A549 (cell line): ENCODE results near the gene VASH2. TPM values are rescaled to one million over a fixed set of nuclear protein-coding genes. Genes with fewer than 3 reads are reported as not detected.
"Not testable (repeated sequence)": the region's sequence is repeated elsewhere in the genome, so short reads cannot be mapped to it uniquely, and the experiment has no call there.

ENCODE experiments used
- ATAC-seq, 2 experiments: fragments of 200-7000 bp in 1 of 2; fragments of >200 bp in 1 of 2; cut with Nextera tagmentation in 1 of 2; cut with Tn5 transposase in 1 of 2; 3 replicates each; pipeline versions ENCODE4 v1.8.0 to v1.9.1; 2018 to 2020; ENCODE audit warnings: mild to moderate bottlenecking in 1 of 2, moderate library complexity in 1 of 2
- CTCF ChIA-PET: fragments of 300-600 bp; sonication (Branson Sonifier 250); formaldehyde crosslinking; extraction: SDS; loops from one replicate; lab custom pipeline; 2021; ENCODE audit warnings: antibody characterized with exemption, inconsistent platforms; lab: Yijun Ruan, JAX
- POLR2A ChIA-PET: fragments of 350-600 bp; formaldehyde crosslinking; extraction: SDS; loops from one replicate; lab custom pipeline; 2021; ENCODE audit warnings: antibody characterized with exemption, inconsistent platforms; lab: Yijun Ruan, JAX
- DNase-seq, 2 experiments: peaks; one replicate each; pipeline versions ENCODE4 v3.0.0 to v3.0.0-alpha.2; 2011 to 2016; ENCODE audit warnings: low read depth in 1 of 2, low spot score in 1 of 2
- FAIRE-seq: peaks from 2 replicates; lab custom pipeline; 2011; peaks lifted over from hg19 to GRCh38; lab: Jason Lieb, UNC
- H3K27ac ChIP-seq, 2 experiments: fragments of >200 bp; sonication (Bioruptor Twin); formaldehyde crosslinking; 3 replicates each; pipeline ENCODE4 v1.5.1; 2016 to 2017
- H3K4me1 ChIP-seq: fragments of >200 bp; sonication (Bioruptor Twin); formaldehyde crosslinking; 3 replicates; pipeline ENCODE4 v1.6.1; 2016
- H3K4me2 ChIP-seq: fragments of >200 bp; sonication (Bioruptor Twin); formaldehyde crosslinking; 3 replicates; pipeline ENCODE4 v1.6.1; 2016
- H3K4me3 ChIP-seq: fragments of >200 bp; sonication (Bioruptor Twin); formaldehyde crosslinking; 3 replicates; pipeline ENCODE4 v1.5.1; 2016
- H3K9me3 ChIP-seq: fragments of >200 bp; sonication (Bioruptor Twin); formaldehyde crosslinking; 3 replicates; pipeline ENCODE4 v1.6.1; 2016
- CBX8 ChIP-seq: fragments of 200-600 bp; sonication (generic); IDR thresholded peaks from 2 replicates; pipeline ENCODE4 v1.6.1; 2016
- CHD2 ChIP-seq: fragments of 150-350 bp; IDR thresholded peaks from 2 replicates; pipeline ENCODE4 v1.6.1; 2014; ENCODE audit warnings: low read length; ENCODE audit not compliant: partially characterized antibody
- CHD4 ChIP-seq: fragments of 200-600 bp; sonication (generic); IDR thresholded peaks from 2 replicates; pipeline ENCODE4 v1.6.1; 2016; ENCODE audit warnings: antibody characterized with exemption, mild to moderate bottlenecking, borderline replicate concordance
- EHMT2 ChIP-seq: fragments of 200-600 bp; sonication (generic); IDR thresholded peaks from 2 replicates; pipeline ENCODE4 v1.6.1; 2016; ENCODE audit warnings: antibody characterized with exemption, low read depth, mild to moderate bottlenecking, moderate library complexity
- GATA3 ChIP-seq: IDR thresholded peaks from 2 replicates; pipeline ENCODE4 v1.6.1; 2012; ENCODE audit warnings: borderline replicate concordance
- HDAC2 ChIP-seq: fragments of 200-600 bp; sonication (generic); IDR thresholded peaks from 2 replicates; pipeline ENCODE4 v1.6.1; 2016
- HES2 ChIP-seq: fragments of >200 bp; sonication (Bioruptor Twin); formaldehyde crosslinking; IDR thresholded peaks from 2 replicates; pipeline ENCODE4 v1.6.1; 2016
- HMGXB4 ChIP-seq: fragments of 250-450 bp; sonication (Bioruptor Pico); IDR thresholded peaks from 2 replicates; pipeline ENCODE4 v1.5.0; 2021; ENCODE audit warnings: mild to moderate bottlenecking, moderate library complexity, borderline replicate concordance
- HOXA7 ChIP-seq: fragments of 250-450 bp; sonication (Bioruptor Pico); IDR thresholded peaks from 2 replicates; pipeline ENCODE4 v1.5.0; 2020; ENCODE audit warnings: mild to moderate bottlenecking, moderate library complexity
- HOXB5 ChIP-seq: fragments of 250-450 bp; sonication (Bioruptor Pico); IDR thresholded peaks from 2 replicates; pipeline ENCODE4 v1.5.0; 2020; ENCODE audit warnings: mild to moderate bottlenecking, moderate library complexity
- JUNB ChIP-seq: fragments of >200 bp; sonication (Bioruptor Twin); formaldehyde crosslinking; IDR thresholded peaks from 2 replicates; pipeline ENCODE4 v1.6.1; 2016
- KDM1A ChIP-seq: fragments of 200-600 bp; sonication (generic); IDR thresholded peaks from 2 replicates; pipeline ENCODE4 v1.6.1; 2016; ENCODE audit warnings: low read depth, mild to moderate bottlenecking
- MAX ChIP-seq: IDR thresholded peaks from 2 replicates; pipeline ENCODE4 v1.6.1; 2012
- NR3C1 ChIP-seq: fragments of >200 bp; sonication (Bioruptor Twin); formaldehyde crosslinking; IDR thresholded peaks from 3 replicates; pipeline ENCODE4 v1.6.1; 2017
- POLR2AphosphoS2 ChIP-seq: conservative IDR thresholded peaks from 2 replicates; pipeline ENCODE4 v1.6.1; 2012; ENCODE audit warnings: low read length, improper control_type of control experiment, inconsistent platforms
- RAD21 ChIP-seq, 2 experiments: fragments of >200 bp in 1 of 2; sonication (Bioruptor Twin) in 1 of 2; formaldehyde crosslinking in 1 of 2; IDR thresholded peaks in 1 of 2; conservative IDR thresholded peaks in 1 of 2; 2 replicates in 1 of 2; 3 replicates in 1 of 2; pipeline ENCODE4 v1.6.1; 2012 to 2018; ENCODE audit warnings: inconsistent platforms in 1 of 2
- RARB ChIP-seq: fragments of 250-450 bp; sonication (Bioruptor Pico); IDR thresholded peaks from 2 replicates; pipeline ENCODE4 v1.8.0; 2021; ENCODE audit warnings: mild to moderate bottlenecking, moderate library complexity
- RCOR1 ChIP-seq: fragments of 150-350 bp; IDR thresholded peaks from 2 replicates; pipeline ENCODE4 v1.6.1; 2014; ENCODE audit warnings: antibody characterized with exemption, low read length, low read depth
- TP53 ChIP-seq: fragments of 250-450 bp; sonication (Bioruptor Pico); IDR thresholded peaks from 2 replicates; pipeline ENCODE4 v1.5.0; 2021; ENCODE audit warnings: mild to moderate bottlenecking, moderate library complexity
- USF2 ChIP-seq: fragments of 450-650 bp; IDR thresholded peaks from 2 replicates; pipeline ENCODE4 v1.6.1; 2014; ENCODE audit warnings: antibody characterized with exemption
- ZC3H11A ChIP-seq: fragments of 450-650 bp; IDR thresholded peaks from 2 replicates; pipeline ENCODE4 v1.6.1; 2014; ENCODE audit warnings: antibody characterized with exemption, mild to moderate bottlenecking
- WGBS: methylation state at CpG from one replicate; pipeline ENCODE4 v1.1.6; 2017; ENCODE audit errors: missing lambda C conversion rate; 5-methylcytosine and 5-hydroxymethylcytosine counted together
- polyA plus RNA-seq, 4 experiments: library from polyadenylated mRNA; depleted of rRNA in 3 of 4; stranded (reverse); fragments of >200 nt; fragmentation: RNase III in 1 of 4; extraction: RNeasy Plus Mini Kit Qiagen cat#74134 plus additional on column Dnase treatment in 1 of 4; gene quantifications; 2 replicates in 3 of 4; 3 replicates in 1 of 4; pipeline ENCODE4 v1.2.3, GENCODE V29; 2011 to 2017

The VASH2 gene
- polyA plus RNA-seq, 2 of the 4 experiments (the other 2 are of a cell fraction) = 3.4 to 4.7 TPM

GRCh38 chr1:212902054-212902453 lies 48.3 kb upstream of the VASH2 start:
- no peaks in the 10 kb centered on the region for H3K4me1 ChIP-seq
- DNase-seq (no peak), FAIRE-seq (no peak), ATAC-seq (no peak)
- peaks cover 44% of the 10 kb centered on the region for H3K9me3 ChIP-seq
- ChIA-PET CTCF (interaction anchor here (1.0 to 1.2 kb wide), 3 partner anchors 9 to 44 kb away, joined by 3 to 5 read pairs (median 3); partner anchors contain the start of gene FLVCR1), POLR2A (no interaction called here)
- H3K4me2 ChIP-seq = no peak overlapping the region
- no peak overlapping the region for H3K4me3 ChIP-seq
- H3K27ac ChIP-seq = no peak overlapping the region
- 69% methylated on average over 3 of the region's 3 CpGs for WGBS
- no peak for TF ChIP-seq ZC3H11A
- TF ChIP-seq JUNB = no peak
- no peak for TF ChIP-seq RAD21 (conservative IDR thresholded peaks at IDR 0.05 in 1 of 2, IDR thresholded peaks at IDR 0.05 in 1 of 2)

GRCh38 chr1:212903664-212904063 lies 46.7 kb upstream of the VASH2 start:
- Histone ChIP-seq H3K4me1 (no peaks in the 10 kb centered on the region), H3K27ac (no peak overlapping the region), H3K4me3 (no peak overlapping the region), H3K9me3 (peaks cover 44% of the 10 kb centered on the region), H3K4me2 (no peak overlapping the region)
- FAIRE-seq (no peak), DNase-seq (no peak), ATAC-seq (no peak)
- 85% methylated on average over 1 of the region's 1 CpG for WGBS
- POLR2A ChIA-PET = no interaction called here
- CTCF ChIA-PET = no interaction called here
- TF ChIP-seq HDAC2 = no peak
- no peak for TF ChIP-seq POLR2AphosphoS2
- no peak for TF ChIP-seq KDM1A
- no peak for TF ChIP-seq TP53 (CRISPR knock-in tag)
- no peak for TF ChIP-seq USF2

GRCh38 chr1:212908071-212908470 lies 42.3 kb upstream of the VASH2 start:
- H3K4me1 ChIP-seq, FAIRE-seq, H3K4me3 ChIP-seq, CTCF ChIA-PET, H3K27ac ChIP-seq, ATAC-seq, H3K4me2 ChIP-seq, POLR2A ChIA-PET, DNase-seq: not testable (repeated sequence)
- WGBS = 88% methylated on average over 12 of the region's 12 CpGs
- H3K9me3 ChIP-seq = peaks cover 10% of the 10 kb centered on the region; the same call in 1 of the 3 replicates

GRCh38 chr1:212908971-212909370 lies 41.4 kb upstream of the VASH2 start:
- Histone ChIP-seq H3K27ac (no peak overlapping the region), H3K4me2 (no peak overlapping the region), H3K4me1 (peaks cover 6% of the 10 kb centered on the region; the same call in 2 of the 3 replicates), H3K9me3 (peaks cover 10% of the 10 kb centered on the region; the same call in 1 of the 3 replicates), H3K4me3 (no peak overlapping the region)
- DNase-seq (no peak), ATAC-seq (no peak), FAIRE-seq (no peak)
- POLR2A ChIA-PET = interaction anchor here (0.6 kb wide), 1 partner anchor 210 kb away, joined by 5 read pairs; no protein-coding TSS in a partner anchor
- TF ChIP-seq EHMT2 (no peak), CHD2 (no peak), HOXB5 (CRISPR knock-in tag) (no peak), CBX8 (no peak), MAX (no peak), CHD4 (no peak), RARB (CRISPR knock-in tag) (no peak), RAD21 (conservative IDR thresholded peaks at IDR 0.05 in 1 of 2, IDR thresholded peaks at IDR 0.05 in 1 of 2) (no peak), RCOR1 (no peak), NR3C1 (no peak), HES2 (no peak), HMGXB4 (CRISPR knock-in tag) (no peak), GATA3 (no peak), HDAC2 (no peak), HOXA7 (no peak)
- 95% methylated on average over 3 of the region's 3 CpGs for WGBS
- CTCF ChIA-PET = no interaction called here
